ENCODE measurements around the gene P2RX3. TPM values are rescaled to one million over a fixed set of nuclear protein-coding genes. Genes with fewer than 3 reads are reported as not detected.

The P2RX3 gene
- total and polyA plus RNA-seq, 2 donors from 2014 or later = not detected

DNA sequence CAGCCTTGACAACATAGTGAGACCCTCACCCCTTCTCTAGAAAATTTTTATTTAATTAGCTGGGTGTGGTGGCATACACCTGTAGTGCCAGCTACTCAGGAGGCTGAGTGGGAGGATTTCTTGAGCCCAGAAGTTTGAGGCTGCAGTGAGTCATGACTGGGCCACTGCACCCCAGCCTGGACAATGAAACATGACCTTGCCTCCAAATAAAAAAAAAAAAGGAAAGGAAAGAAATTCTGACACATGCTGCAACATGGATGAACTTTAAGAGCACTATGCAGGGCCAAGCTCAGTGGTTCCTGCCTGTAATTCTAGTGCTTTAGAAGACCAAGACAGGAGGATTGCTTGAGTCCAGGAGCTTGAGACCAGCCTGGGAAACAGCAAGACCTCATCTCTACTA, 80.0 kb downstream of the P2RX3 start:
- H3K4me1 ChIP-seq (ENCODE audit: control insufficient read depth in 2 of 3, insufficient read depth in 2 of 3, low read depth in 1 of 3, low read length in 3 of 3) = peaks cover 0 to 2% (median 0%) of the 10 kb centered on the region in 3 donors
- DNase-seq (no peak), FAIRE-seq (no peak)
- no peaks in the 10 kb centered on the region for H3K27me3 ChIP-seq (ENCODE audit: control insufficient read depth, insufficient read depth, low read length)
- peaks cover 0 to 6% (median 4%) of the 10 kb centered on the region in 3 donors for H3K36me3 ChIP-seq (ENCODE audit: control insufficient read depth in 2 of 3, insufficient read depth in 3 of 3, low read length in 3 of 3)
- intact Hi-C loops (cut with DNase I) = no loop called here
- no peak overlapping the region for H3K9ac ChIP-seq (ENCODE audit: low read length in 3 of 3)
- TF ChIP-seq CTCF (IDR thresholded peaks at IDR 0.05; ENCODE audit: borderline replicate concordance, extremely low read depth, insufficient read depth) = no peak
- no peaks in the 10 kb centered on the region for H3K9me3 ChIP-seq (ENCODE audit: control insufficient read depth in 2 of 3, insufficient read depth in 1 of 3, low read length in 3 of 3)
- no peak overlapping the region for H3K4me3 ChIP-seq (ENCODE audit: low read length in 3 of 3)
- H3K27ac ChIP-seq (ENCODE audit: low read depth in 2 of 2, low read length in 2 of 2) = no peak overlapping the region

DNA sequence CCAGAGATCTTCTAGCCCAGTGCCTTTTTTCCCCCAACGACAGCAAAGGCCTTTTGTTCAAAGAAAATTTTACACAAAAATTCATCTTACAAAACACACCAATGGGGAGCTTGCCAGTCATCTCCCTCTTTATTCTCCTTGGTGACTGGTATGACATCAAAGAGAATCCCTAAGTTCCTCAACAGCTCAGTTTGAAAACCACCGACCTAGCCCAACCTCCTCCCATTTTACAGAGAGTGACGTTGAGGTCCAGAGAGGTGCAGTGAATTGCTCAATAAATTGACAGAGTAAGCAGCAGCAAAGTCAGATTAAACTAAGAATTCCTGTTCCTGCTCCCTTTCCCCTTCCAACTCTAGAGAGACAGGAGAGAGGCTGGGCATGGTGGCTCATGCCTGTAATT, 81.0 kb downstream of the P2RX3 start:
- Histone ChIP-seq H3K36me3 (ENCODE audit: control insufficient read depth in 2 of 3, insufficient read depth in 3 of 3, low read length in 3 of 3) (peaks cover 0 to 6% (median 4%) of the 10 kb centered on the region in 3 donors), H3K27me3 (ENCODE audit: control insufficient read depth, insufficient read depth, low read length) (no peaks in the 10 kb centered on the region), H3K9ac (ENCODE audit: low read length in 3 of 3) (no peak overlapping the region), H3K4me3 (ENCODE audit: low read length in 3 of 3) (no peak overlapping the region), H3K9me3 (ENCODE audit: control insufficient read depth in 2 of 3, insufficient read depth in 1 of 3, low read length in 3 of 3) (no peaks in the 10 kb centered on the region), H3K4me1 (ENCODE audit: control insufficient read depth in 2 of 3, insufficient read depth in 2 of 3, low read depth in 1 of 3, low read length in 3 of 3) (peaks cover 0 to 4% (median 0%) of the 10 kb centered on the region in 3 donors), H3K27ac (ENCODE audit: low read depth in 2 of 2, low read length in 2 of 2) (no peak overlapping the region)
- TF ChIP-seq CTCF (IDR thresholded peaks at IDR 0.05; ENCODE audit: borderline replicate concordance, extremely low read depth, insufficient read depth) = no peak
- intact Hi-C loops (cut with DNase I) = no loop called here
- FAIRE-seq (no peak), DNase-seq (no peak)

- intact Hi-C loops (cut with DNase I) = no loop called here
- TF ChIP-seq CTCF (IDR thresholded peaks at IDR 0.05; ENCODE audit: borderline replicate concordance, extremely low read depth, insufficient read depth) = no peak
- no peak overlapping the region for H3K9ac ChIP-seq (ENCODE audit: low read length in 3 of 3)
- no peak for DNase-seq
- H3K27ac ChIP-seq (ENCODE audit: low read depth in 2 of 2, low read length in 2 of 2) = no peak overlapping the region
- no peaks in the 10 kb centered on the region for H3K9me3 ChIP-seq (ENCODE audit: control insufficient read depth in 2 of 3, insufficient read depth in 1 of 3, low read length in 3 of 3)
- no peak for FAIRE-seq
- H3K36me3 ChIP-seq (ENCODE audit: control insufficient read depth in 2 of 3, insufficient read depth in 3 of 3, low read length in 3 of 3) = peaks cover 0 to 4% (median 2%) of the 10 kb centered on the region in 3 donors
- H3K27me3 ChIP-seq (ENCODE audit: control insufficient read depth, insufficient read depth, low read length) = no peaks in the 10 kb centered on the region
- H3K4me1 ChIP-seq (ENCODE audit: control insufficient read depth in 2 of 3, insufficient read depth in 2 of 3, low read depth in 1 of 3, low read length in 3 of 3) = peaks cover under 1 to 19% (median 11%) of the 10 kb centered on the region in 3 donors
- no peak overlapping the region for H3K4me3 ChIP-seq (ENCODE audit: low read length in 3 of 3)
These were observed 82.9 kb downstream of the P2RX3 start for GRCh38 chr11:57421066-57421465.

- Histone ChIP-seq H3K4me1 (ENCODE audit: control insufficient read depth in 2 of 3, insufficient read depth in 2 of 3, low read depth in 1 of 3, low read length in 3 of 3) (peaks cover 4 to 22% (median 11%) of the 10 kb centered on the region in 3 donors), H3K27me3 (ENCODE audit: control insufficient read depth, insufficient read depth, low read length) (no peaks in the 10 kb centered on the region), H3K9me3 (ENCODE audit: control insufficient read depth in 2 of 3, insufficient read depth in 1 of 3, low read length in 3 of 3) (no peaks in the 10 kb centered on the region), H3K36me3 (ENCODE audit: control insufficient read depth in 2 of 3, insufficient read depth in 3 of 3, low read length in 3 of 3) (peaks cover 0 to 4% (median 2%) of the 10 kb centered on the region in 3 donors), H3K4me3 (ENCODE audit: low read length in 3 of 3) (no peak overlapping the region), H3K9ac (ENCODE audit: low read length in 3 of 3) (no peak overlapping the region), H3K27ac (ENCODE audit: low read depth in 2 of 2, low read length in 2 of 2) (no peak overlapping the region)
- intact Hi-C loops (cut with DNase I) = no loop called here
- no peak for DNase-seq
- no peak for TF ChIP-seq CTCF (IDR thresholded peaks at IDR 0.05; ENCODE audit: borderline replicate concordance, extremely low read depth, insufficient read depth)
- no peak for FAIRE-seq
These were observed 83.7 kb downstream of the P2RX3 start for GRCh38 chr11:57421805-57422204.

Data from kidney (tissue), 14 donors.